HG03378 (cell line): Measurements from ENCODE around the gene SCARF2.
"Not testable (repeated sequence)": the region's sequence is repeated elsewhere in the genome, so short reads cannot be mapped to it uniquely, and the experiment has no call there.

ENCODE experiments used
- ATAC-seq: cut with Tn5 transposase; IDR thresholded peaks from one replicate; pipeline ENCODE4 v1.9.1; 2021; ENCODE audit warnings: mild to moderate bottlenecking, moderate library complexity; ENCODE audit not compliant: unreplicated experiment

Gene SCARF2

GRCh38 chr22:20428496-20429253 lies 8.9 kb downstream of the SCARF2 start:
- ATAC-seq, result no peak

DNA sequence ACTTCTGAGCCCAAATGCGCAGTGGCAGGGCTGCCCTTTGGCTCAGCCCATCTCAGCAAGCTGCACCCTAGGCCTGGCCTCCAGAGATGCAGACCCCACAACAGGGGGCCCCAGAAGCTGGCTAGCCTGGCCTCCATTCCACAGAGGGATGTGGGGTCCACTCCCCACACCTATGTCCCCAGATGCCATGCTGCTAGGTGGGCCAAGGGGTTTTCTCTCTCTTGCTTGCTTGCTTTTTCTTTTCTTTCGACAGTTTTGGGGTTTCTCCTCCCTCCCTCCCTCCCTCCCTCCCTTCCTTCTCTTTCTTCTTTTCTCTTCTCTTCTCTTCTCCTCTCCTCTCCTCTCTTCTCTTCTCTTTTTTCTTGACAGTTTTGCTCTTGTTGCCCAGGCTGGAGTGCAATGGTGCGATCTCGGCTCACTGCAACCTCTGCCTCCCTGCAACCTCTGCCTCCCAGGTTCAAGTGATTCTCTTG lies 9.6 kb downstream of the SCARF2 start:
- no peak for ATAC-seq

DNA sequence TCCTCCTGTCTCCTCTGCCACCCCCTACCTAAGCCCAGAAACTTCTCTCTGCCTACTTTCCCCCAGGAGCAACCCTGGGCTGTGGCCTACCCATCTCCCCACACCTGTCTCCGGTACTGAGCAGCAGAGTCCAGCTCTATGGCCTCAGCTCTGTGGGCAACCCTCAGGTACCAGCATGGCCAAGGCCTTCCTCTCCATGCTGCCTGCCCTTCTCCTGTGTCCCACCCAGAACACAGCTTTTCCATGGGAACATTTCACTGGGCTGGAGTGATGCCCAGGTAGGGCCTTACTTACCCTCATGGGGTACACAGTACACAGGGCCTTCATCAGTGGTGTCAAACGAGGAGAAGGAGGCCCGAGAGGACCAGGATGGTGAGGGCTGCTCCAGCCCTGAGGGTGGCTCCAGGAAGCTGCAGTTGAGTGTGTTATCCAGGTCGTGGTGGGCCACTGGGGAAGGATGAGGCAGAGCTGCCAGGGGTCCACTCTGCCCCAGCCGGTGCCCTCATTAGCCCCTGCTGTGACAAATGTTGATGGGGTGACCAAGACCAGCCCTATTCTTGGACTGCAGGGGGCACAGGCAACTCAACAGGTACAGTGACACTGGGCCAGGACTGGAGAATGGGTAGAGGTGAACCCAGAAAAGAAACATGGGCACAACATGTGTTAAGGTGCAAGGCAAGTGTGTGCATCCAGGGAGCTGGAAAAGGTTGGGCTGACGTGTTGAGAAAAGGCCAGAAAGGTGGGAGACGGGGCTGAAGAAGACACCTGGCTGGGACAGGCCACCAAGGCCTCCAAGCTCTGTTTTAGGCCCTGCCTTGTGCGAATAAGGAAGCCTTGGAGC lies 10.3 kb downstream of the SCARF2 start:
- no peak for ATAC-seq

- no peak for ATAC-seq
Measured at GRCh38 chr22:20426259-20426615, 11.4 kb downstream of the SCARF2 start.

GRCh38 chr22:20425566-20426258 lies 11.9 kb downstream of the SCARF2 start:
- no peak for ATAC-seq

DNA sequence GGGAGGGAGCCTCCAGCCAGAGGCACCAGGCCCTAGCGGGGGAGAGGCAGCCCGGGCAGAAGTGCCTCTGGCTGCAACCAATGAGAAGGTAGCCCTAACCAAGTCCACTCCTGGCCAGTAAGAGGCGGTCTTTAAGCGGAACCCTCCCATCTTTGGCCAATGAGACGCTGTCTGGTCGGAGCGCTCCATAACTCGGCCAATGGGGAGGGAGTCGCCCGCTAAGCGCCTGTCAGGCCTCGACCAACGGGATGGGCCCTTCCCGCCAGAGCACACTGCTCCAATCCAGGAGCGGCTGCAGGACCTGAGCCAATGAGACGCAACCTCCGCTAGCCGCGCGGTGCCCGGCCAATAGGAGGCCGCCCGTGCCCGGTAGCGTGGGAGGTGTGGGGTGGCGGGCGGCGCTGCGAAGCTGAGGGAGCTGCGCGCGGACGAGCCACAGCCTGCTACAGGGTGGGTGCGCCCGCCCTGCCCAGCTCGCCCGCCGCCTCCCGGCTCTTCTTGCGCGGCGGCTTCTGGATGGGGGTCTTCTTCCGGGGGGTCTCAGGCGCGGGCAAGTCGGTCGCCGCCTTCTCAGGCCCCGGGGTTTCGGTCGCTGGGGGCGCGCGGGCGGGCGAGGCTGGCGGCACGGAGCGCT lies 12.6 kb downstream of the SCARF2 start:
- no peak for ATAC-seq

DNA sequence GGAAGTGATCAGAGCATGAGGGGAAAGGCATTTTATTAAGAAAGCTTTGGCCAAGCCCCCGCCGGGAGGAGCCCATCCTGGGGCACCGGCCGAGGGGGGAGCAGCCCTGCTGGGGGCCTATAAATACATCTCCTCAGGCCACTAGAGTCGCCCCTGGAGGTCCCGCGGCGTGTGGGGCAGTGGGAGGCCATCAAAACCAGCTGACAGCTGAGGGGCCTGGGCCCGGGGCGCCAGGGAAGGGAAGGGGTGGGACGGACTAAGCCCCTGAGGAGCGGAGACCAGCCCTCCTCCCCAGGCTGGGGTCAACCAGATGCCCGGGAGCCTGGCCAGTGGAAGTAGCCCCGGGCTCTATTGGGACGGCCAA lies 13.1 kb downstream of the SCARF2 start:
- ATAC-seq, result no peak

- no peak for ATAC-seq
Measured at GRCh38 chr22:20423906-20424551, 13.6 kb downstream of the SCARF2 start.

GRCh38 chr22:20423008-20423905 lies 14.4 kb downstream of the SCARF2 start:
- no peak for ATAC-seq

DNA sequence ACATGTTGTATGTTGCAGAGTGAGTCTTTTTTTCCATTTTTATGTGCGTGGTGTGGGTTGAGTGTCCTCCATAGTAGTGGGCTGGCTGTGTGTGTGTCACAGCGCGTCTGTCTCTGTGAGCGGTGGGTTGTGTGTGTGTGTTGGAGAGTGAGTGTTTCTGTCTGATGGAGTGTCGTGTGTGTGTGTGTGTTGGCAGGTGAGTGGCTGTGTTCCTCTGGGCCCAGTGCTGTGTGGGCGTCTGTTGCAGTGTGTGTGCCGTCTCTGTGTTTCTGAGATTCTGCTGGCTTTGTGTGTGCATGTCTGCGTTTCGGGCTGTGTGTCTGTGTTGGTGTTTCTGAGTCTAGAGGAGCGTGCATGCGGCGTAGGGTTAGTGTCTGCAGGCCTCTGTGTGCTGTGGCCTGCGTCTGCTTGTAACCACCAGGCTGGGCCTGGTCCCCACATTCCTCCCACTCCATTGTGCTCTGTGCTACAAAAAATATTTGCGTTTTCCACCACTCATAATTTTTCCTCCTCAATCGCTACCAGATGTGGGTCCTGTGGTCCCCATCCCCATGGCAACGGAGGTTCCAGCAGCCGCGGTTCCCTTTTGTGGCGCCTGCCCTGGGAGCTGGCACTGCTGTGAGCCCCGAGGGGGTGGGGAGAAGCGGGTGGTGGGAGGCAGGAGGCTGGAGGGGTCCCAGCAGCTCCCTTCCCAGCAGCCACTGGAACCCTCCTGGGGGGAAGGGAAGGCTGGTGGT lies 15.2 kb downstream of the SCARF2 start:
- ATAC-seq, result no peak

DNA sequence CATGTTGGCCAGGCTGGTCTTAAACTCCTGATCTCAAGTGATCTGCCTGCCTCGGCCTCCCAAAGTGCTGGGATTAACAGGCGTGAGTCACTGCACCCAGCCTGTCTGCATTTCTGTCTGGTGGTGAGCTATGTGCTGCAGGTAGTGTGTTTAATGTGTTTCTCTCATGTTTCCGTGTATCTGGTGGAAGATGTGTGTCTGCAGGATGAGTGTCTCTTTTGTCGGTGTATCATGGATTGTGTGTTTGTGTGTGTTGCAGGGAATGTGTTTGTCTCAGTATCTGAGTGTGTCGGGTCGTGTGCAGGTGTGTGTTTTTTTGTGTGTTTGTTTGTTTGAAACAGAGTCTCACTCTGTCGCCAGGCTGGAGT lies 16.1 kb downstream of the SCARF2 start:
- ATAC-seq, result no peak

DNA sequence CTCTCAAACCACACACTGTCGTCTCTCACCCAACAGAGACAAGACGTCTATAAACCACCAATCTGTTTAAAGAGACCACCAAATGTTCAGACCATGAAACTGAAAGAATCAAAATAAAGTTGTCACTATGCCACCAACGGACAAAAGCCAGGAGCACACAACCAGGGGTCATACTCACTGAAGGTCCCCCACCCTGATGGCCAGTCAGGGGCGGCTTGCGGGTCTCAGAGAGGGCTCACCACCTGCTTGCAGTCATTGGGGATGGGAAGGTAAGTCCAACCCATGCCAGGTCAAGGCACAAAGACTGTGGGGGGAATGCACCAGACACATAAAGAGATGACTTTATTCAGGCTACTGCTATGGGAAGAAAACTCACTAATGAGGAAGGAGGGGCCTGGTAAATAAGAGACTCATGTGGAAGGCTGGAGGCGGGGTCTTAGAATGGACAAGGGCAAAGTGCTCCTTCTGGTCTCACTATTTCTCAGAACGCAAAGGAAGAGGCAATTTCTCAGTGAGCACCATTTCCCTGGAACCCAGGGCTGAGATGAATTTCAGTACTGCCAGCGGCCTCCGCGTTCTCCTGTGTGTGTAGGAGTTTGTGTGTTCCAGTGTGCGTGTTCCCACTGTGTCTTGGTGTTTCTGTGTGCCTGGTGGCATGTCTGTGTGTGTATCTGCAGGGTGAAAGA lies 17.3 kb downstream of the SCARF2 start:
- ATAC-seq, result no peak

DNA sequence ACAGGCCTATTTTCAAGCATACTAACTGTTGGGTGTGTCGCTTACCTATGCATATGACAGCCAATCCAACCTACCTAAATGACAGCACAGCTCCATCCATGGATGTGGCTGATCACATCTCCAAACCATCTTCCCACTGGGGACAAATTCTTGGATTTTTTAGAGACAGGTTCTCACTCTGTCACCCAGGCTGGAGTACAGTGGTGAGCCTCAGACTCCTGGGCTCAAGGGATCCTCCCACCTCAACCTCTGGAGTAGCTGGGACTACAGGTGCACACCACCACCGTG lies 18.0 kb downstream of the SCARF2 start:
- no peak for ATAC-seq

GRCh38 chr22:20418211-20418788 lies 19.3 kb downstream of the SCARF2 start:
- no peak for ATAC-seq

DNA sequence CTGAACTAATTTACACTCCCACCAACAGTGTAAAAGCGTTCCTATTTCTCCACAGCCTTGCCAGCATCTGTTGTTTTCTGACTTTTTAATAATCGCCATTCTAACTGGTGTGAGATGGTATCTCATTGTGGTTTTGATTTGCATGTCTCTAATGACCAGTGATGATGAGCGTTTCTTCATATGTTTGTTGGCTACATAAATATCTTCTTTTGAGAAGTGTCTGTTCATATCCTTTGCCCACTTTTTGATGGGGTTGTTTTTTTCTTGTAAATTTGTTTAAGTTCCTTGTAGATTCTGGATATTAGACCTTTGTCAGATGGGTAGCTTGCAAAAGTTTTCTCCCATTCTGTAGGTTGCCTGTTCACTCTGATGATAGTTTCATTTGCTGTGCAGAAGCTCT lies 21.9 kb downstream of the SCARF2 start:
- not testable (repeated sequence) for ATAC-seq

GRCh38 chr22:20415241-20415640 lies 22.4 kb downstream of the SCARF2 start:
- not testable (repeated sequence) for ATAC-seq

DNA sequence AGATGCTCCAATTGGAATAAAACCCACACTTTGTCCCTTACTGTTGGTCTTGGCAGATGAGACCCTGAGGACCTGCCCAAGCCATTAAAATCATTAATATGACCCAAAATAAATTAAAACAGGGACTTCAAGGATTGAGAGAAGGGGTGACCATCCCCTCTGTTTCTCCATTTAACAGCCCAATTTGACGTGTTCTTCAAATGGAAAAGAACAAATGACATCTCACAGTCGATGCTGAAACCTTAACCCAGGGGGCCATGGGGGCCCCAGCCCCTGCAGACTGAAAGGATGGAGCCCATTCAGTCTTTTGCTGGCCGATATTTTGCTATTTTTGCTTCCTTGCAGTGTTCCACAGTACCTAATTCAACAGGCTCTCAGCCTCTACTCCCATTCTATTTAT lies 23.2 kb downstream of the SCARF2 start:
- no peak for ATAC-seq

GRCh38 chr22:20414059-20414440 lies 23.6 kb downstream of the SCARF2 start:
- no peak for ATAC-seq
